ENCODE results near the gene LKAAEAR1. TPM values are rescaled to one million over a fixed set of nuclear protein-coding genes. Genes with fewer than 3 reads are reported as not detected.

The LKAAEAR1 gene
- total RNA-seq, 1 donor from 2014 or later = 2.9 TPM

GRCh38 chr20:64041040-64041780 is 43.0 kb downstream of the LKAAEAR1 start:
- FAIRE-seq (no peak), DNase-seq (ENCODE audit: low spot score in 2 of 2) (no peak)

GRCh38 chr20:64040231-64041039 is 43.8 kb downstream of the LKAAEAR1 start:
- FAIRE-seq (no peak), DNase-seq (ENCODE audit: low spot score in 2 of 2) (no peak)

GRCh38 chr20:64039293-64040160 is 44.7 kb downstream of the LKAAEAR1 start:
- no peak for FAIRE-seq
- DNase-seq (ENCODE audit: low spot score in 2 of 2) = no peak

GRCh38 chr20:64038565-64039292 is 45.5 kb downstream of the LKAAEAR1 start:
- FAIRE-seq = no peak
- peak; percentile 84 to 90 for DNase-seq (ENCODE audit: low spot score in 2 of 2)

- no peak for FAIRE-seq
- DNase-seq (ENCODE audit: low spot score in 2 of 2) = no peak
Observed at GRCh38 chr20:64038224-64038564, 46.0 kb downstream of the LKAAEAR1 start.

GRCh38 chr20:64037498-64038213 is 46.5 kb downstream of the LKAAEAR1 start:
- FAIRE-seq (no peak), DNase-seq (ENCODE audit: low spot score in 2 of 2) (no peak)

GRCh38 chr20:64037199-64037497 is 47.0 kb downstream of the LKAAEAR1 start:
- FAIRE-seq (no peak), DNase-seq (ENCODE audit: low spot score in 2 of 2) (no peak)

GRCh38 chr20:64036346-64037198 is 47.6 kb downstream of the LKAAEAR1 start:
- FAIRE-seq = no peak
- DNase-seq (ENCODE audit: low spot score in 2 of 2) = no peak

- FAIRE-seq (no peak), DNase-seq (ENCODE audit: low spot score in 2 of 2) (no peak)
Observed at GRCh38 chr20:64035933-64036345, 48.3 kb downstream of the LKAAEAR1 start, which contains the start of gene C20orf204. TSS of gene C20orf204 (plus strand) at chr20:64036182. CDS start at chr20:64036324, 142 bp downstream.

GRCh38 chr20:64035066-64035932 is 48.9 kb downstream of the LKAAEAR1 start:
- DNase-seq (ENCODE audit: low spot score in 2 of 2) (no peak), FAIRE-seq (no peak)

- DNase-seq (ENCODE audit: low spot score in 2 of 2) (no peak), FAIRE-seq (no peak)
Observed at GRCh38 chr20:64033981-64034493, 50.2 kb downstream of the LKAAEAR1 start.

Small RNA genes within 50 kb of the gene (small RNA-seq; reads per million reads assigned to genes)
- gene AL355803.1 = not detected
- gene MIR6813 = not detected

Other genes starting within 250 kb of the LKAAEAR1 start
- not detected for gene ABHD16B, start 222.9 kb downstream of the LKAAEAR1 start, total RNA-seq
- gene TPD52L2, start 219.1 kb downstream of the LKAAEAR1 start, total RNA-seq = 22.4 TPM
- 102 TPM for gene DNAJC5, start 189.3 kb downstream of the LKAAEAR1 start, total RNA-seq
- 14.3 TPM for gene UCKL1, start 128.0 kb downstream of the LKAAEAR1 start, total RNA-seq
- gene ZNF512B, start 114.5 kb downstream of the LKAAEAR1 start, total RNA-seq = 15.9 TPM
- 5.7 TPM for gene SAMD10, start 104.8 kb downstream of the LKAAEAR1 start, total RNA-seq
- 81.9 TPM for gene PRPF6, start 103.3 kb downstream of the LKAAEAR1 start, total RNA-seq
- 1.2 TPM for gene C20orf204, start 48.2 kb downstream of the LKAAEAR1 start, total RNA-seq
- 0.41 TPM for gene SOX18, start 34.8 kb downstream of the LKAAEAR1 start, total RNA-seq
- 36.7 TPM for gene TCEA2, start 21.2 kb downstream of the LKAAEAR1 start, total RNA-seq
- gene RGS19, start 4.9 kb downstream of the LKAAEAR1 start, total RNA-seq = 7.7 TPM
- 13.5 TPM for gene OPRL1, start 4.3 kb downstream of the LKAAEAR1 start, total RNA-seq
- 0.41 TPM for gene NPBWR2, start 23.2 kb upstream of the LKAAEAR1 start, total RNA-seq
- 6.9 TPM for gene MYT1, start 80.1 kb upstream of the LKAAEAR1 start, total RNA-seq
- gene PCMTD2, start 171.3 kb upstream of the LKAAEAR1 start, total RNA-seq = 118 TPM

All from frontal cortex (tissue), 4 donors.